ENCODE results near the gene ZNF324.
A peak's percentile ranks its signal among the peaks of the same experiment; 100 is the strongest.
"Not testable (repeated sequence)": the region's sequence is repeated elsewhere in the genome, so short reads cannot be mapped to it uniquely, and the experiment has no call there.

ZNF324 gene

DNA sequence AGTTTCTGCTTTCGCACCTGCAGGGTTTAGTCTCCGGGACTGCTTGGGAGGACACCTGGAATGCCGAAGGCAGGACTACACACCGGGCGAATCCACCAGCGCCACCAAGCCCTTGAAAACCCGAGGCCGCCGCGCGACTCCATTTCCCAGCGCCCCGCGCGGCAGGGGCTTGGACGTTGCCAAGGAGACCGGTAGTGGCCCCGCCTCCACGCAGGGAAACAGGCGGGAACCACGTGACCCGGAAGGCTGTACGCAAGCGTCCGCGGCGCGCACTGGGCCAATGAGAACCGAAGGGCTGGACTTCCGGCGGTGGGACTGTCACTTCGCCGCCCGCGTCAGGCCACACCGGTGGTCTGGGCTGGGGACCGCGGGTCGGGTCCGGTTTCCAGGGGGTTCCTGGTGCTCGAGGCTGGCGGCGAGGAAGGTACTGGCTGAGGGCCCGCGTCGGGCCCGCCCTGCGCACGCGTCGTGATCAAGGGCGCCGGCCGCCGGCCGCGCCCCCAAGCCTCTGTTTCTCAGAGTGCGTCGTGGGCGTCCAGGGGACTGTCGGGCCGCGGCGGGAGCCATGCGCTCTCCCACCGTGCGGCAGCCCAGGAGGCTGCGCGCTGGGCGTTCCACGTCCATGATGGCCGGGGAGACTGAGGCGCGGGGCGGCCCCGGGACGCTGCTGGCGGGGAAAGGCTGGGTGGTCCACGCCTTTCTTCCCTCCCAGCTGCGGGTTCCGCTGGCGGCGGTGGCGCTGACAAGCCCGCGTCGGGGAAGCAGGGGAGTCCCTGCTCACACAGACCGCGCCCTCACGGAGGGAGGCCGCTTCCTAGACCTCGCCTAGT is at the start of gene ZNF324:
Gene ZNF324 (plus strand): TSS at position 321 of the 830 bp plus-strand sequence. CDS start 2,106 bp downstream, outside the sequence.
- peak; percentile 94 to 98 for DNase-seq (ENCODE audit: low read depth in 2 of 2)

DNA sequence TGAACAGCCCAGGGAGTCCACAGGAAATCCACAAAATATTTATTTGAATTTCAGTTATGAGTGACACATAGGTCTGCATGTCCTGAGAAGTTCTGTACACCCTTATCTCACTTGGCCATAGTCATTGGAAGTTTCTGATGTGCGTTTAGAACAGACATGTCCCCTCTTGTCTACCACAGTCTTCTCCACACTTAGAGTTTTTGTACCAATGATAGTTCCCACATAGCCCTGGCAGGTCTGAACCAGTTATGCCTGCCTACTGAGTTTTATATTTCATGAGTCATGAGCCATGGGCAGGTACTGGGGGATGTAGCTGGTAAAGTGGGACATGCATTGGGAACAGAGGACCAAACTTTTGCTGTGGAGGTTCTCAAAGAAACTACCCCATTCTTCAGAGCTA is 38.3 kb upstream of the ZNF324 start:
- no peak for DNase-seq (ENCODE audit: low read depth in 2 of 2)

DNA sequence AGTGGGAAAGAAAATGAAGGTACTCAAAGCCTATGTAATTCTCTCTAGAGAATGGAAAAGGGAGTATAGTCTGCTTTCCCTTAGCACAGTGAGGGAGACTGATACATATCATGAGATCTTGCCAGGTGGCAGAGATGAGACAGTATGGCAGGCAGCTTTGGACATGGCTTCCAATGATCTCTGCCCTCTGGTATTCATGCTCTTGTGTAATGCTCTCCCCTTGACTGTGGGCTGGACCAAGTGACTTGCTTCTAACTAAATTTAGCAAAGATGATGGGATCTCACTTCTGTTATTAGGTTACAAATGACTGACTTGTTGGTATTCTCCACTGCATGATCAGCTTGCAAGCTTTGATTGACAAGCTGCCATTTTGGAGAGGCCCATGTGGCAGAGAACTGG is 37.1 kb upstream of the ZNF324 start:
- no peak for DNase-seq (ENCODE audit: low read depth in 2 of 2)

DNA sequence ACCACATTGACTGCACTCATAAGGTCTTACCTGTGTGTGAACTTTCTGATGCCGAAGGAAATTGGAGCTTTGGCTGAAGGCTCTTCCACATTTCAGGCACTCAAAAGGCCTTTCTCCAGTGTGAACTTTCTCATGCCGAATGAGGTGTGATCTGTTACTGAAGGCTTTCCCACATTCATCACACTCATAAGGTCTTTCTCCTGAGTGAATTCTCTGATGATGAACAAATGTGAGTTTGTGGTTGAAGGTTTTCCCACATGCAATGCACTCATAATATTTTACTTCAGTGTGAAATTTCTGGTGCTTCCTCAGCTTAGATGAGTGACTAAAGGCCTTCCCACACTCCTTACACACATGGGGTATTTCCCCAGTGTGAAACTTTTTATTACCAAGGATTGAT is 32.7 kb upstream of the ZNF324 start:
- DNase-seq (ENCODE audit: low read depth in 2 of 2), result no peak

DNA sequence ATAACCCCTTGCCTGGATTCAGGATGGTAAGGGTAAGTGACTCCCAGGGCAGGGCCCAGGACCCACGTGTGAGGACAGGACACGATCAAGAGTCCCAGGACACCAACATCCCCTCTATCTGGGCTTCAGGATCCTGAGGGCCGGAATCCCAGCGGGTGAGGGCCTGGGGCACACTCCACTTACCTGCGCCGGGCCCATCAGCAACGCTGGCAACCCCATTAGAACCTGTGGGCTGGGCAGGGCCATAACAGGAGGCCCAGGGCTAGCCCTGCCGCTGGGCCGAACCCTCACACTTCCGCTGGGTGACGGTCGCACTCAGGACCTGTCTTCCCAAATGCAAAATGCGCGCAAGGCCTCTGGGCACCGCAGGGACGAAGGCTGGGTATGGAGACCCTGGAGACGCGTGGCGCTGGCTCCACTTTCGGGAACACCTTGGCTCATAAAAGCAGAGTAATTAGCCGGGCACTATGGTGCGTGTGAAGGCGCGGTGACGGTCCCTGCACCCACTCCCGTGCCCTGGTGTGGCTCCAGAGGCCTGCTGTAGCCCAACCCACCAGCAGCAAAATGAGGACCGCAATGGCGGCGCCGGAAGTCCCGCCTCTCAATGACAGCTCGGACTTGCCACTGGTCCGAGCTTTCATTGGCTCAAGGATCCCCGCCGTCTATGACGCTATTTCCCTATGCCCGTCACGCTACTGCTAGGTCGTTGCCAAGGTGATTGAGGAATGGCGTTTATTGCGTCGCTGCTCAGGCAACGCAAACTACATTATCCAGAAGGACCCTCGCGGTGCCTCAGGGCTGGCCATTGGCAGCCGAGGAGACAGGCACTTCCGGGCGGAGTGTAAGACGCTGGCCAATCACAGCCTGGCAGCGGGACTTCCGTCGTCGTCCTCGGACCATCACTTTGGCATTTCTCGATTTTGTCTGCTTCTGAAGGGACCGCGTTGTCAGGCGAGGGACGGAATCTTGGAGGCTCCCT is 27.0 kb upstream of the ZNF324 start, which contains the start of gene ZNF132:
Gene ZNF132 (minus strand): TSS at position 578 of the 979 bp plus-strand sequence. CDS start 332 bp downstream, at position 246.
- peak; percentile 89 for DNase-seq (ENCODE audit: low read depth in 2 of 2)

DNA sequence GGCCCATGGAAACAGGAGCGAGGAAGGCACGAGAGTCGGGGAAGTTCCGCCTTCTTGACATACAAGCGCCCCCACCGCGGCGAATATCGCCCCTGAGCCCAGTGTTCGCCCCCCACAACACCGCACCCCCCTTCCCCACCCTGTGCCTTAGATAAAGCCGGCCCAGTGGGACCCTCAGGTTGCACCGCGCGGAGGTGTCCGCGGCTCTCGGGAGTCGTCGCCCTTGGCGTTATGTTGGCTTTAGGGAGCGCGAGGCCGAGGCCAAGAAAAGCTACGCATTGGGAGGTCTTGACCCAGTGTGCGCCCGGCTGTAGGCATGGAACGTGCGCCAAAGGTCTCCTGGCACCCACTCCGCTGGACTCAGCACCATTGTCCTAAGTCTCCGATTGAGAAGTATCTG is 26.3 kb upstream of the ZNF324 start:
- DNase-seq (ENCODE audit: low read depth in 2 of 2), result no peak

DNA sequence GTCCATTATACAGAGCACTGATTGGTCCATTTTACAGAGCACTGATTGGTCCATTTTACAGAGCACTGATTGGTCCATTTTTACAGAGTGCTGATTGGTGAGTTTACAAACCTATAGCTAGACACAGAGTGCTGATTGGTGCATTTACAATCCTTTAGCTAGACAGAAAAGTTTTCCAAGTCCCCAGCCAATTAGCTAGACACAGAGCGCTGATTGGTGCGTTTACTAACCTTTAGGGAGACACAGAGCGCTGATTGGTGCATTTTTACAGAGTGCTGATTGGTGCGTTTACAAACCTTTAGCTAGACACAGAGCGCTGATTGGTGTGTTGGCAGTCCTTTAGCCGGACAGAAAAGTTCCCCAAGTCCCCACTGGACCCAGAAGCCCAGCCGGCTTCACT is 23.9 kb upstream of the ZNF324 start:
- DNase-seq (ENCODE audit: low read depth in 2 of 2), result not testable (repeated sequence)

DNA sequence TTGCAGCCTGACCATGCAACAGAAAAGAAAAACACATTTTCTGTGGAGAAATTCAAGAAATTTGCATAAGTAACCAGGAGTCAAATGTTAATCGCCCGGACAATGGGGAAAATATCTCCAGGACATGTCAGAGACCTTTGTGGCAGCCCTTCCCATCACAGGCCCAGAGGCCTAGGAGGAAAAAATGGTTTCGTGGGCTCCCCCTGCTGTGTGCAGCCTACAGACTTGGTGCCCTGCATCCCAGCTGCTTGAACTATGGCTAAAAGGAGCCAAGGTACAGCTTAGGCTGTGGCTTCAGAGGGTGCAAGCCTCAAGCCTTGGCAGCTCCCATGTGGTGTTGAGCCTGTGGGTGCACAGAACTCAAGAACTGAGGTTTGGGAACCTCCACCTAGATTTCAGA is 18.0 kb upstream of the ZNF324 start:
- DNase-seq (ENCODE audit: low read depth in 2 of 2), result not testable (repeated sequence)

DNA sequence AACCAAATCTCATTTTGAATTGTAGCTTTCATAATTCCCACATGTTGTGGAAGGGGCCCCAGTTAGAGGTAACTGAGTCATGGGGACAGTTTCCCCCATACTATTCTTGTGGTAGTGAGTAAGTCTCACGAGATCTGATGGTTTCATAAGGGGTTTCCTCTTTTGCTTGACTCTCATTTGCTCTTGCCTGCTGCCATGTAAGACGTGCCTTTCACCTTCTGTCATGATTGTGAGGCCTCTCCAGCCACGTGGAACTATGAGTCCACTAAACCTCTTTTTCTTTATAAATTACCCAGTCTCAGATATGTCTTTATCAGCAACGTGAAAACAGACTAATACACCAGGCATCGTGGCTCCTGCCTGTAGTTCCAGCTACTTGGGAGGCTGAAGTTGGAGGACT is 16.9 kb upstream of the ZNF324 start:
- DNase-seq (ENCODE audit: low read depth in 2 of 2), result not testable (repeated sequence)

DNA sequence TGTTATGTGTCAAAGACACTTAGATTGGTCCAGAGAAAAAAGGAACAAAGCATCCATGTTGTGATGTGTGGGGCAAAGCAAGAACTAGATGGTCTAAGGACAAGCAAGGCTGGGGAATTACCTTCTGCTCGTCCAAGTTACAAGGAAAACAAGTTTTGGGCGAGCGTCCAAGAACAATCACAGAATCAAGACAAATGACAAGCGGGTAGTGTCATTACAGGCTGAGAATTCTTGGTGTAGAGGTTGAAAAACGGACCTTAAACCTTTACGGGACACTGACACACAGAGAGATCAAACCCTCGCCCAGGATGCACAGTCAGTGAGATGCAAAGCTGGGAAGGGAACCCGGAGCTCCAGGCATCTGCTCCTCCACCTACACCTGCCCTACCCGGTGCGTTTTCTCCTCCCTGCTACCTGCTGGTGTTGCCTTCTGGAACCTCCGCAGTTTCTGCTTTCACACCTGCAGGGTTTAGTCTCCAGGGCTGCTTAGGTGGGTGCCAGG is 16.0 kb upstream of the ZNF324 start:
- DNase-seq (ENCODE audit: low read depth in 2 of 2), result no peak

DNA sequence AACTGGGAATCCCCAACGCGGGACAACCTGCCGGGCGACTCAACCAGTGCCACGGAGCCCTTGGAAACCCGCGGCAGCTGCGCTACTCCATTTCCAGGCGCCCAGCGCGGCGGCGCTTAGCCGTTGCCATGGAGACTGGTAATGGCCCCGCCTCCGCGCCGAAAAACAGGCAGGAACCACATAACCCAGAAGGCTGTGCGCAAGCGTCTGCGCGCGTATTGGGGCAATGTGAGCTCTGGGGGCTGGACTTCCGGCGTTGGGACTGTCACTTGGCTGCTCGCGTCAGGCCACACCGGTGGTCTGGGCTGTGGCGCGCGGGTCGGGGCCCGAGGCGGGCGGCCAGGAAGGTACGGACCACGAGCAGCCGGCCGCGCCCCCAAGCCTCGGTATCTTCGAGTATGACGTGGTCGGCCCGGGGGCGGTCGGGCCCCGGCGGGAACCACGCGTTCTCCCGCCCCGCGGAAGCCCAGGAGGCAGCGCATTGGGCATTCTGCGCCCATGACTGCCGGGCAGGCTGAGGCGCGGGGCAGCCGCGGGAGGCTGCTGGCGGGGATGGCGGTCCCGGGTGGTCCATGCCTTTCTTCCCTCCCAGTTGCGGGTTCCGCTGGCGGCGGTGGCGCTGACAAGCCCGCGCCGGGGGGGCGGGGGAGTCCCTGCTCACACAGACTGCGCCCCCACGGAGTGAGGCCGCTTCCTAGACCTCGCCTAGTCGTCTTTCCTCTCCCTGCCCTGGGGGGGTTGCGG is 15.3 kb upstream of the ZNF324 start, which contains the start of gene ZNF324B:
Gene ZNF324B (plus strand): TSS at position 265 of the 744 bp plus-strand sequence. CDS start 2,080 bp downstream, outside the sequence.
- DNase-seq (ENCODE audit: low read depth in 2 of 2), result peak; percentile 89 to 95

DNA sequence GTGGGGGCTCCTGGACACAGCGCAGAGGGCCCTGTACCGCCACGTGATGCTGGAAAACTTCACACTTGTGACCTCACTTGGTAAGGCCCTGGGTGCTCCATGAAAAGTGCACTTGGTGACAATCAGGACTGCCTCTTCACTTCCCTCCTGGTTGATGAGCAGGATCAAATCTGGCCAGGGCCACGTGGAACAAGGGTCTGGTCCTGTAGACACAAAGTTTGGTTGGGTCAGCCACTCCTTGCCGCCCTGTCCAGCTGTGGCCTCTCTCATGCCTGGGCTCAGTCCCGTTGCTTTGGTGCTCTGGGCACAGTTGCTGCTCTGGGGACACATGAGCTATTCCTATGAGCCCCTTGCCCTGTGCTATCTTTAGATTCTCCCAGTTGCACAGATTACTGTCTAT is 13.1 kb upstream of the ZNF324 start:
- DNase-seq (ENCODE audit: low read depth in 2 of 2), result no peak

DNA sequence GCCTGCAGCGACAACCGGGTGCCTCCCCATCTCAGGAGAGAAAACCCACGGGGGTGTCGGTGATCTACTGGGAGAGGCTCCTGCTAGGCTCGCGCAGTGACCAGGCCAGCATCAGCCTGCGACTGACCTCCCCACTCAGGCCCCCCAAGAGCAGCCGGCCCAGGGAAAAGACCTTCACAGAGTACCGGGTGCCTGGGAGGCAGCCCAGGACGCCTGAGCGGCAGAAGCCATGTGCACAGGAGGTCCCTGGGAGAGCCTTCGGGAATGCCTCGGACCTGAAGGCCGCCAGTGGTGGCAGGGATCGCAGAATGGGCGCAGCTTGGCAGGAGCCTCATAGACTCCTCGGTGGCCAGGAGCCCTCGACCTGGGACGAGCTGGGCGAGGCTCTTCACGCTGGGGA is 11.6 kb upstream of the ZNF324 start:
- no peak for DNase-seq (ENCODE audit: low read depth in 2 of 2)

DNA sequence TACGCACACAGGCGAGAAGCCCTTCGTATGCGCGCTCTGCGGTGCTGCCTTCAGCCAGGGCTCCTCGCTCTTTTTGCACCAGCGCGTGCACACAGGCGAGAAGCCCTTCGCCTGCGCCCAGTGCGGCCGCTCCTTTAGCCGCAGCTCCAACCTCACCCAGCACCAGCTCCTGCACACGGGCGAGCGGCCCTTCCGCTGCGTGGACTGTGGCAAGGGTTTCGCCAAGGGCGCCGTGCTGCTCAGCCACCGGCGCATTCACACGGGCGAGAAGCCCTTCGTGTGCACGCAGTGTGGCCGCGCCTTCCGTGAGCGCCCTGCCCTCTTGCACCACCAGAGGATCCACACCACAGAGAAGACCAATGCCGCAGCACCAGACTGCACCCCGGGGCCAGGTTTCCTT is 10.8 kb upstream of the ZNF324 start:
- no peak for DNase-seq (ENCODE audit: low read depth in 2 of 2)

DNA sequence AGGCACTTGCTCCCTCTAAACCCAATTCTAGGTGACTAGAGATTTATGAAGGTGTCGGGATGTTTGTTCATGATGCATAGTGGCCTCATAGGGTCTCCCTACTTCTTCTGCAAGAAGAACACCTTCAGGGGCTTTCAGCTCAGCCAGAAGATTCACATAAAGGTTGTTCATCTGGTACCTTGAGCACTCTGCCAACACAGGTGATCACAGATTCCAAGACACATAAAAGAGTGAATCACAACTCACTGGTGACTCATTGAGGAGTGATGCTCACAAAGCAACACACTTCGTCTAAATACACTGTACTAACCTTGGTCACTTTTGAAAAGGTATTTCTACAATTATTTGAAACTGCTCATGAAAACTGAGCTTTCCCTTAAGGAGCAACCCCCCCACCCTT is 6.8 kb upstream of the ZNF324 start:
- DNase-seq (ENCODE audit: low read depth in 2 of 2), result no peak

DNA sequence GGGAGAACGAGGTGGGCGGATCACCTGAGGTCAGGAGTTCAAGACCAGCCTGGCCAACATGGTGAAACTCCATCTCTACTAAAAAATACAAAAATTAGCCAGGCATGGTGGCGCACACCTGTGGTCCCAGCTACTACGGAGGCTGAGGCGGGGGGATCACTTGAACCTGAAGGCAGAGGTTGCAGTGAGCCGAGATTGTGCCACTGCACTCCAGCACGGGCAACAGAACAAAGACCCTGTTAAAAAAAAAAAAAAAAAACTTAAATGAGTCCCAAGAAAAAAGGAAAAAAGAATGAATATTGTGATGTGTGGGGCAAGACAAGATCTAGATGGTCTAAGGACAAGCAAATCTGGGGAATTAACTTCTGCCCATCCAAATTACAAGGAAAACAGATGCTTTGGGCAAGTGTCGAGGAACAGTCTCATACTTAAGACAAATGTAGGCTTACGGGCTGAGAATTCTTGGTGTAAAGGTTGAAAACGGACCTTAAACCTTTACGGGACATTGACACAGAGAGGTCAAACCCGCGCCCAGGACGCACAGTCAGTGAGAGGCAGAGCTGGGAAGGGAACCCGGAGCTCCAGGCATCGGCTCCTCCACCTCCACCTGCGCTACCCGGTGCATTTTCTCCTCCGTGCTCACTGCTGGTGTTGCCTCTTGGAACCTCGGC is 656 bp upstream of the ZNF324 start:
- DNase-seq (ENCODE audit: low read depth in 2 of 2), result no peak

DNA sequence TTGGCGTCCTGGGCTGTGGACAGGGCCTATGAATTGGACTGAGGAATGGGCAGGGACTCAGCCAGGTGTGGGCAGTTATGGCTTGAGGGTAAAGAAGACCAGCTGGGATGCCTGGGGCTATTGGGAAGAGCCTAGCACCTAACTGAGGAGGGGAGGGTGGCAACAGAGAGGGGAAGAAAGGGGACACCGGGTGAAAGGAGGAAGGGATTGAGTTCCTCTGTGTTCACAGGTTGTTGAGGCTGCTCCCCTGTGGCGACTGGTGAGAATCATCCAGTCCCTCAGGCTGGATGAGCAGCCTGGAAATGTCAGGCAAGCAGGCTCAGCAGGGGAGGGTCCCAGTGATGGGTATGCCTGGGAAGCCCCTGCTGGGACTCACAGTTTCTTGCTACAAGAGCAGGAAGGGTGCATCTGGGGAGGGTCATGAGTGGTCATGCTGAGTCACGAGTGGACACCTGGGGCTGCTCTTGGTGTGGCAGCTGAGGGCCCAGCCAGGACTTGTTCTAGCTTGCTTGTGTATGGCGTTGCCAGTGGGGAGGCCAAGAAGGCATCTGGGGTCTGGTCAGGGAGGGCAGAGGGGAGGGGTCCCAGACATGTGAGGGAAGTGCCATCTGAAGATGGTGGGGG is 1.4 kb downstream of the ZNF324 start:
- no peak for DNase-seq (ENCODE audit: low read depth in 2 of 2)

DNA sequence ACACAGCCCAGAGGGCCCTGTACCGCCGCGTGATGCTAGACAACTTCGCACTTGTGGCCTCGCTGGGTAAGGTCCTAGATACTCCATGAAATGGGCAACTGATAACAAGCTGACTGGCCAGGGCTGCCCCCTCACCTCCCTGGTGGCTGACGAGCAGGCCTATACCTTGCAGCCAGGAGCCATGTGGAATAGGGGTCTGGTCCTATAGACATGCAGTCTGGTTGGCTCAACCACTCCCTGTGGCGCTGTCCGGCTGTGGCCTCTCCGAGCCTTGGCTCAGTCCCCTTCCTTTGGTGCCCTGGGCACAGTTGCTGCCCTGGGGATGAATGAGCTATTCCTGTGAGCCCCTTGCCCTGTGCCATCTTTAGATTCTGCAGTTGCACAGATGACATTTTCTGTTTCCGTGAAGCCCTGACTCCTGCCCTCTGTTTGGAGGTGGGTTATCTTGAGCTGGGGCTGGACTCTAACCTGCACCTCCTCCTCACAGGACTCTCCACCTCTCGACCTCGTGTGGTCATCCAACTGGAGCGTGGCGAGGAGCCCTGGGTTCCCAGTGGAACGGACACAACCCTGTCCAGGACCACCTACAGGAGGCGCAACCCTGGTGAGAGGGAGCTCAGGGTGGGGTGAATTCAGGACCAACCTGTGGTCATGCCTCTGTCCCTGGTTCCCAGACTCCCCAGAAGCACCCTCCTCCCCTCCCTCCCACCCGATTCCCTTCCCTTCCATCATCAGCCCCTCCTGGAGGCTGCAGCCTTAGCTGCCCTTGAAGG is 2.5 kb downstream of the ZNF324 start:
- no peak for DNase-seq (ENCODE audit: low read depth in 2 of 2)

DNA sequence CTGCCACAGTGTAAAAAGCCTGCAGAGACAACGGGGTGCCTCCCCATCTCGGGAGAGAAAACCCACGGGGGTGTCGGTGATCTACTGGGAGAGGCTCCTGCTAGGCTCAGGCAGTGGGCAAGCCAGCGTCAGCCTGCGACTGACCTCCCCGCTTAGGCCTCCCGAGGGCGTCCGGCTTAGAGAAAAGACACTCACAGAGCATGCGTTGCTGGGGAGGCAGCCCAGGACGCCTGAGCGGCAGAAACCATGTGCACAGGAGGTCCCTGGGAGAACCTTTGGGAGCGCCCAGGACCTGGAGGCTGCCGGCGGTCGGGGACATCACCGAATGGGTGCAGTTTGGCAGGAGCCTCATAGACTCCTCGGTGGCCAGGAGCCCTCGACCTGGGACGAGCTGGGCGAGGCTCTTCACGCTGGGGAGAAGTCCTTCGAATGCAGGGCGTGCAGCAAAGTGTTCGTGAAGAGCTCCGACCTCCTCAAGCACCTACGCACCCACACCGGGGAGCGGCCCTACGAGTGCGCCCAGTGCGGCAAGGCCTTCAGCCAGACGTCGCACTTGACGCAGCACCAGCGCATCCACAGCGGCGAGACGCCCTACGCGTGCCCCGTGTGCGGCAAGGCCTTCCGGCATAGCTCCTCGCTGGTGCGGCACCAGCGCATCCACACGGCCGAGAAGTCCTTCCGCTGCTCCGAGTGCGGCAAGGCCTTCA is 4.1 kb downstream of the ZNF324 start:
- DNase-seq (ENCODE audit: low read depth in 2 of 2), result not testable (repeated sequence)

Measured in stimulated activated CD4-positive, alpha-beta T cell treated with anti-CD3 and anti-CD28 coated beads, Interleukin-12 subunit alpha, Interleukin-12 subunit beta, amount 100 ng/mL, for 24 hours (primary cell).